GM18505 (cell line): ENCODE data around the gene CCDC102B.
"Not testable (repeated sequence)": the region's sequence is repeated elsewhere in the genome, so short reads cannot be mapped to it uniquely, and the experiment has no call there.

Experiments
- ATAC-seq: cut with Tn5 transposase; IDR thresholded peaks from one replicate; pipeline ENCODE4 v1.9.1; 2021; ENCODE audit not compliant: unreplicated experiment
- POLR2A ChIP-seq: IDR thresholded peaks from 4 replicates; pipeline ENCODE4 v1.6.1; 2011; ENCODE audit warnings: borderline replicate concordance; ENCODE audit not compliant: insufficient read depth, insufficient read length; ENCODE audit errors: extremely low read depth

Gene CCDC102B

DNA sequence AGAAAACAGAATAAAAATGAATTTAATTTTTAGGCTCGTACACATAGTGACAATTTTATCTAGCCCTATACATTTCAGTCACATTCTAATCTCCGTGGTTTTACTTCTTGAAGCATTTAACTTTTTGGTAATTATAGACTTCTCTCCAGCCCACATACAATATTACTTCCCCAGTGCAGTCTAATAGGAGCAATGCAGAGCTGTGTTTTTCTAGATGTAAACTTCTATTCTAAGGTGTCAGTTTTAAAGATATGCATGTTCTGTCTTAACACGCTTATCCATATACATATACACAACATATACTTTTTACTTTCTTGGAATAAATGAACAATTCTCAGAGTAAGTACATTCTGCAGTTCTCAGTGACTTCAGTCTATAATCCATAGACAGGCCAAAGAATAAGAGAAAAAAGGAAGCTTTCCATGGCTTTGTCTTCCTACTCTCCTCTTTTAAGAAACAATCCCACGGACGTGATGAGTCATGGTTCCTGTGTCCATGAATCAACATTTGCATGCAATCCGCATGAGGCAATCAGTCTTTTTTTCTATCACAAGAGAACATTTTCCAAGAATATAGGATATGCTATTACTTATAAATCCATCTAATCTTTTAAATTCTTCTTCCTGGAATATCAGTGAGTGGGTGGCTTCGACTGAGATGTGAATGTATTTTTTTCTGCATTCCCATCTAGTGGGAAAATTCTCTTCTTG, 42.8 kb downstream of the CCDC102B start:
- TF ChIP-seq POLR2A = no peak
- ATAC-seq = no peak

DNA sequence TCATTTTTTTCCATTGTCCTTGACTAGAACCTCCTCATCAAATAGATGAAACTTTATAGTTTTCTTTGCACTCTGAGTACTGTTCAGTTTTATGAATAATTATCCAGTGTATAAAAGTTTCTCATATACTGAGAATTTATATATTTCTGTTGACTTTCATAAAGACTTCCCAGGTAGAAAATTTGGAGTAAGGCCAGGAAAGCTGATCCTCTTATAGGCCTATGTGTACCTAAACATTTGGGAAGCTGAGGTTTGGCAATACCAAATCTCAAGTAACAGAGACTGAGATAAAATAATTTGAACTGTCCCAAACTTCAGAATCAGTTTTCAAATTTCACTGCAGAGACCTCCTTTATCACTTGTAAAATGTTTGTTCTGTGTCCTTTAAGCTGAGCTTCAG, 43.4 kb downstream of the CCDC102B start:
- TF ChIP-seq POLR2A = no peak

DNA sequence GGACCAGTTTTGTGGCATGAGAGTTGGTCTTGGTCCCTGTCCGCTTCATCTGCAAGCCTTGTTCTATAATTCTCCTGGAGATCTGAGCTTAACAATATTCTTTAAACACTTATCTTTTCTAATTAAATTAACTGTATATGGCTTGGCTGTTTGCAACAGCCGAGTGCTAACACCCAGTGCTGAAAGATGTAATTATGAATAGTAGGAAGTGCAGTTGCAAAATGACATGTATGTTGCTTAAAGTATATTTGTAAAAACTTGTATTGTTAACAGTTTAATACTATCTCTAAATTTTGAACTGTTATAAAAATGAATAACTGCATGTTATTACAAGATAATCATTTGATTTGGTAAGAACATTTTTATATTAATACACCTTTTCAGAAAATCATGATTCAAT, 45.1 kb downstream of the CCDC102B start:
- no peak for ATAC-seq

More for the DNA sequence above, 43.4 kb downstream of the CCDC102B start:
- no peak for ATAC-seq

DNA sequence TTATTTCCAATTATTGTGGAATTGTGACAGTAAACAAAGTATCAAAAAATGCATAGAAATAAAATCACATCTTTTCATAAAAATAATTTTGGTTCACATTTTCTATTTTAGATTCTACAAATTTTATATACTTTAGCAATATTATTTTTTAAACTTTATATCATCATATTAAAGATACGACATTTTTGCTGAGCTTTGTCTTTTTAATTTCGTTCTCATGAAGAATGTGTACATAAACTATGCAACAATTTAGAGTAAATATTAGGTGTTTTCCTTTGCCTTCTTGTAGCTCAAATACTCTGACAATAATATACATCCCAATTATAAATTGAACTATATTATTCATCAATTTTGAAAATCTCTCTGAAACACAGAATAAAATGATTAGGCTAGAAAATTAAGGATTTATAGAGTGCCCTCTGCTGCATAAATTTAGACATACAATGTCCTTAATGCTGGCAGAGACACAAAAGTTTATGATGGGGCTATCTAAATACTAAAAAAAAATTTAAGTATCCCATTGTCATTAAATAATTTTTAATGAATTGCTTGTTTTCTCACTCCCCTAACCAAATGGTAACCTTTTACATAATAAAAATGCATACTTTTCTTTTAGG, 45.7 kb downstream of the CCDC102B start:
- ATAC-seq = no peak
- TF ChIP-seq POLR2A = no peak

More for the DNA sequence above, 45.1 kb downstream of the CCDC102B start:
- no peak for TF ChIP-seq POLR2A

DNA sequence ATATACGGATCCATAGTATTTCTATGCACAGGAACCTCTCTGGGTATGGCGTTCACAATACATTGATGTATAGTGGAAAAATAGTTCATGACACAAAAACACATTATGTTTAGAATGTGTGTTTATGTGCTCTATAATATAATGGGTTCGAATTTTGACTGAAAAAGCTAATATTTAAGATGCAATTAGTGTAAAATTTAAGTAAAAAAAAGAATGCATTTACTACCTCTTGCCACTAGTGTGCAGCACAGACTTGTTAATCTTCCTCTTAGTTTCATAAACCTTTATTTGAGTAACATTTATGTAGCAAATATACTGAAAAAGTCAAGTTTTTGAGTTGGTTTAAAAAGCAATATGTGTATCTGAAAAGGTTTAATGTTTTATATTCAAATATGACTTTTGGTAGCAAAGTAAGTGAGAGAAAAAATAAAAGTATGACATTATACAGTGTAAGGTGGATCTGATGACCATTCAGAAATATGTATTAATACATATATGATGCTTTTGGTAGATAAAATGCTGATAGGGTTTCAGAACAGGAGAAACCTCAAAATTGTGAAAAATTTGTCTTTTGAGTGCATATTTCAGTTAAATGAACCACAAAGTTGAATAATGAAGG, 49.4 kb downstream of the CCDC102B start:
- no peak for TF ChIP-seq POLR2A
- no peak for ATAC-seq

DNA sequence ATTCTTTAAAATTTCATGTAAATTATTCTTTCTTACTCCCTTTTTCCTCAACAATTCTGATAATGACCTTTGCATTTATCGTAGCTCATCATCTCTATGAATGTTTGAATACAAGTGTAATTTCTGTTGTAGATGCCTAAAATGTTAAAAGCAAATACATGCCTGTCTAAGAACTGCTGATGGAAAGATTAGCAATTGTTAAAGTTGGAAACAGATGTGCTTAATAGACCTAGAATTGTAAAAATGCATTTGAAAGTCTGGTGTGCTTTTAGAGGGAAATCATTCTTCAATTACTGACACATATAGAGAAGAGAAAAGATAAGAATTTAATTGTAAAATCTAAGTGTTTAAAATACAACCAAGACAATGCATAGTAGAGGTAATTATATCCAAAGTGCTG, 50.4 kb downstream of the CCDC102B start:
- no peak for ATAC-seq

DNA sequence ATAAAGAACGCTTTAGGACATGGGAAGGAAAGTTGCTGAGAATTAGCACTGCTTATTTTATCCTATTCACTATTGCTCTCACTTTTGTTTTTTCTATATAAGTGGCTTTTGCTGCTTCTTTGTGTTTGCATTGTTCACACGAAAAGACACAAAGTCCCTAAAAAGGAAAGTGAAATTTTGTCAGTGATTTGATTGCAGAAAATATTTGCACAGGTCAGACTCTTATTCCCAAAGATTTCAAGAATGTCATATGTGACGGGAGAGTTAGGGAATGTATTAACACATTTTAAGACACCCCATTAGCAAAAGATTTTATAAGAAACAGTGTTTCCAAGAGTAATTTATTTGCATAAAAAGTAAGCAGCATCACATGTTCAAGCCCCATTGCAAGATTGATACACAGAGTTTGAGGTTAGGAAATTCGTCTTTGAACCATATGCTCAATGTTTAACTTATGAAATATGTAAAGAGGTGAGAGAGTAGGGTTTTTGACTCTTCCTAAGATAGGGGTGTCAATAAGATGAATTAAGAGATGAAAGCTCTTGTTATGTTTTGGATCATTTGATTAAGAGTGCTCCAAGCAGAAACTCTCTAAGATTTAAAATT, 57.0 kb downstream of the CCDC102B start:
- no peak for TF ChIP-seq POLR2A
- ATAC-seq = no peak

More for the DNA sequence above, 50.4 kb downstream of the CCDC102B start:
- no peak for TF ChIP-seq POLR2A

DNA sequence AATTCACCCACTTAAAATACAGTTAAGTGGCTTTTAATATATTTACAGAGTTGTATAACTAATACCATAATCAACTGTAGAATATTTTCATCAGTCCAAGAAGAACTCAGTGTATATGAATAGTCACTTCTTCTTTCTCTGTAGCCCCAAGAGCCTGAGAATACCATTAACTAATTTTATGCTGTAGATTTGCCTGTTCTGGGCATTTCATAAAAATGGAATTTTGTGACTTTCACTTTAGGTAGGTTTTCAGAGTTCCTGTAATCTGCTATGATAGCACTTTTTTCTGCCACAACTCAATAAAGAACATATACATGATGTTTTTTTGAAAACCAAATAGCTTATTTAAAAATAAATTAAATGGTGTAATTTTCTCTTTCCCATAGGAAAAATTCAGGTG, 57.6 kb downstream of the CCDC102B start:
- no peak for ATAC-seq
- no peak for TF ChIP-seq POLR2A

DNA sequence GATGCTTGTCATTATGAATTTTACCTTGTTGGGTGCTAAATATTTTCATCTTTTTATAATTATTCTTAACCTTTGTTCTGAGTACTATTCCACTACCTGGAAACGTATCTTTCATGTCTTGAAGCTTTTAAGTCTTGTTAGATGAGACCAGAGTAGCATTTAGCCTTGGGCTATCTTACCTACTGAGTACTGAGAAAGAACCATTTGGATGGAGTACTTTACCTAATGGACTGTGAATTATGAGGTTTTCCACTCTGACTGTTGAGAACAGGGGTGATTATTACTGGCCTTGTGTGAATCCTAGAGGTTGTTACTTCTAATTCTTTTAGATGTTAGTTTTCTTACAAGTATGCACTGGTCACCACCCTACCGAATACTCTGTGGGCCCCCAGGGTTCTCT, 63.5 kb downstream of the CCDC102B start:
- ATAC-seq = no peak
- no peak for TF ChIP-seq POLR2A

DNA sequence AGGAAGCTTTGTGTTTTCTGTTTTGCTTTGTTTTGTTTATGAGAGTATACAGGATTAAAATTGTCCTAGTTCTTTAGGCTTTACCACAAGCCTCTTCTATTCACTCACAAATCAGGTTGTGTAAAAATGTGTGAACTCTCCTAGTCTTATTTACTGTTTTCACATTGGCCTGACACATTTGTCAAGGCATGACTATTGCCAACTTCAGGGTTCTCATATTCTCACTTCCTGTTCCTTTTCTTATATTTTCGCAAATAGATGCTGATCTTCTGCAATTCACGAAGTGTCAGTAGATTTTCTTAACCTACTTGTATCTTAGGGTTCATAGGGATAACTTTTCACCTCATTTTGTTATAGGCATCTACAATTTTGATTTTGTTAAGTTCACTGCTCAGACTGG, 67.1 kb downstream of the CCDC102B start:
- no peak for ATAC-seq
- no peak for TF ChIP-seq POLR2A

DNA sequence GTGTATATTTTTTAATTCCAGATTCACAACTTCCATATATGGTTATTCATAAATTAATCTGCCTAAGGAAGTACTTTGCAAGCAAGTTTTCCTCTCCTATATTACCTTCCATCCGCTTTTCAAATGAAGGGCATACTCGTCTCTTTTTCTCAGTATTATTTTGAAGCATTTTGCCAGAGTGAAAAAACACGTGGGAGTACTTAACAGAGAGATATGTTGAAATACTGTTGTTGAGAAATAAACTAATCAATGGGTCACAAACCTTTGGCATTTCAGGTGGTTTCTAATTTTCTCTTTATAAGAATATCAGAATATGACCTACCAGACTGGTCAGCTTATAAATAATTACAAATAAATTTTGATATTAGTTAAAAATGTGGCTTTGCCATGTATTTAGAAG, 67.6 kb downstream of the CCDC102B start:
- no peak for TF ChIP-seq POLR2A
- ATAC-seq = no peak

DNA sequence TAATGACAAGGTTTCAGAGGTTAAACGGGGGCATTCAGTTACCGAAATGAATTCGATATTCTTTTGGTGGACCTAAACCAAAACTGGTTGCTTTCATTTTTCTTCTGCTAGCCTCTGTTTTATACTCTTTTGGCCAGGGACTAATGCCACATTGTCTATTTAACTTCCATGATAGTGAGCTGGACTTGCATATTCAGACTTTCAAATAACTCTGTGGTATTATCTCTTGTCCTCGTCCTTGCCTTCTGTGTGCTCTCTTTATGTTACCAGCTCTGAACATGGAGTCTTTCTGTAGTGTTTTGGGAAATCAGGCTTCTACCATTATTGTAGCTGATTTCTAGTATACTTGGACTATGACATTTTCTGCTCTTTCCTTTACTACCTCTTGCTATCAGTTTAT, 75.1 kb downstream of the CCDC102B start:
- no peak for TF ChIP-seq POLR2A

DNA sequence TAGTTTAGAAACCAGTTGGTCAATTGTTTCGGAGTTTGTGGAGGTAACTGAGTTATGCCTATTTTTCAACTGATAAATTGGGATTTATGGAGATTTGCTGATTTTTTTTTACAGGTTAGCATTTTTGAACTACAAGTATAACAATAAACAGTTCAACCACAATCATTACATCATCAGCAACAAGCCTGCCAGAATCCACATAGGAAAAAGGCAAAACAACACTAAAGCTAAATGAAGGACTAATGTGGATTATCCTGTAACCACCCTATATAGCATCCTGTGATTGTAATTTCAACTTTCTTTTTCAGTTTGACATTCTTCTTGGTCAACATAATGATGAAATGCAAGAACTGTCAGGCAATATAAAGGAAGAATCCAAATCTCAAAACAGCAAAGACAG, 76.5 kb downstream of the CCDC102B start:
- no peak for TF ChIP-seq POLR2A
- ATAC-seq = no peak

More for the DNA sequence above, 75.1 kb downstream of the CCDC102B start:
- ATAC-seq = no peak

DNA sequence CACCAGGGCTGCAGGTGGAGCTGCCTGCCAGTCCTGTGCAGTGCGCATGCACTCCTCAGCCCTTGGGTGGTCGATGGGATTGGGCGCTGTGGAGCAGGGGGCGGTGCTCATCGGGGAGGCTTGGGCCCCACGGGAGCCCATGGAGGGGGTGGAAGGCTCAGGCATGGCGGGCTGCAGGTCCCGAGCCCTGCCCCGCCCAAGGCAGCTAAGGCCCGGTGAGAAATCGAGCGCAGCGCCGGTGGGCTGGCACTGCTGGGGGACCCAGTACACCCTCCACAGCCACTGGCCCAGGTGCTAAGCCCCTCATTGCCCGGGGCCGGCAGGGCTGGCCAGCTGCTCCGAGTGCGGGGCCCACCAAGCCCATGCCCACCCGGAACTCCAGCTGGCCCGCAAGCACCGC, 82.1 kb downstream of the CCDC102B start:
- ATAC-seq = not testable (repeated sequence)
